Measurements from ENCODE around the gene ARHGAP20. TPM values are rescaled to one million over a fixed set of nuclear protein-coding genes. Genes with fewer than 3 reads are reported as not detected.

The ARHGAP20 gene
- total and polyA plus RNA-seq, 2 of the 4 experiments (the other 2 are of a cell fraction) = 1.4 to 2.5 TPM

DNA sequence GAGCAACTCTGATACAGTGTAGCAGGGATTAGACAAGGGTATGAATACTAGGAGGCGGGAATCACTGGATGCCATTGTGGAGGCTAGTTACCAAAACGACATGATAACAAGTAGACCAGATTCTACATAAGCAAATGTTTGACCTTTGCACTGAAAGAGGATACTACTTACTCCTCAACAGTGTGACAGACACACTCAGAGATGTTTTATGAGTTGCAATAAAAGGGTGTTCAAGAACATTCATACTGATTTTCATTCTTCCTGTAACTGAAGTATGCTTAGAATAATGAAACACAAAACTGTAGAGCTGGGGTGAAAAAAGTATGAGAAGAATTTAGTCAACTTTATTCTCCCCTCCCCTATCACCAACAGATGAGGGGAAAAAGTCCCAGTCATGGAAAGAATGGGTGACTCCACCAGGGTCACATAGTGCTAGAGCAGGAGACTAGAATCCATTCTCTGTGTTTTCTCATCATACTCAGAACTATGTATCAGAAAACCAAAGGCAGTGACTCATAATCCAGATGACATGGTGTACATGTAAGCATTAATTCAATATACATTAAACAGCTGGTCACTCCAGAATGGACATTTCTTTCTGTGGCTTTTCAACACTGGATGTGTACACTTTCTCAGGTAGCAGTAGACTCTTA lies 32.8 kb downstream of the ARHGAP20 start:
- Histone ChIP-seq H2AFZ (replicated peaks; ENCODE audit: low read length, poor library complexity) (no peak overlapping the region), H2BK20ac (ENCODE audit: low read depth, low read length) (peak overlapping the region; percentile 43), H3K36me3 (ENCODE audit: control insufficient read depth, insufficient read depth, low read length) (0 out of 2 replicates have a peak, but pooled peaks cover 3% of the 10 kb centered on the region), H2AK9ac (replicated peaks; ENCODE audit: low read depth, low read length, poor library complexity) (no peak overlapping the region), H4K91ac (ENCODE audit: insufficient read depth, low read depth, low read length) (no peak overlapping the region), H3K27me3 (ENCODE audit: control insufficient read depth, insufficient read depth, low read length) (no peaks in the 10 kb centered on the region), H3K4me1 (ENCODE audit: control insufficient read depth, insufficient read depth, low read length) (peaks cover 8% of the 10 kb centered on the region), H3K18ac (ENCODE audit: low read depth, low read length) (peak overlapping the region; percentile 94; the same call in 1 of the 2 replicates), H3K56ac (ENCODE audit: extremely low read depth, insufficient read depth, low read length) (no peak overlapping the region), H2BK120ac (ENCODE audit: low read depth, low read length) (peak overlapping the region; percentile 74), H3K4me2 (ENCODE audit: low read depth, low read length) (peak overlapping the region; percentile 33; the same call in 1 of the 2 replicates), H3K23ac (ENCODE audit: low read depth, low read length) (peak overlapping the region; percentile 68; the same call in 1 of the 2 replicates), H2BK15ac (ENCODE audit: low read depth, low read length) (no peak overlapping the region), H4K8ac (ENCODE audit: low read depth in 2 of 2, low read length in 2 of 2) (peak overlapping the region in 1 of 2 experiments; percentile 31; a peak in 2 of 4 replicates), H3K4ac (ENCODE audit: low read depth, low read length) (peak overlapping the region; percentile 58), H3K14ac (replicated peaks; ENCODE audit: low read depth, low read length) (peak overlapping the region; percentile 48), H3K4me3 (ENCODE audit: insufficient read depth, low read depth, low read length) (no peak overlapping the region), H3K79me1 (ENCODE audit: low read depth in 1 of 2, low read length in 2 of 2) (peaks cover 9 to 17% of the 10 kb centered on the region in 2 experiments), H2BK5ac (ENCODE audit: low read depth, low read length, poor library complexity, severe bottlenecking) (peak overlapping the region; percentile 75), H3K27ac (ENCODE audit: insufficient read depth, low read length) (no peak overlapping the region), H3K9me3 (ENCODE audit: control insufficient read depth, insufficient read depth, low read length) (no peaks in the 10 kb centered on the region), H3K9me1 (ENCODE audit: insufficient read depth, low read length) (0 out of 2 replicates have a peak, but pooled peaks cover 10% of the 10 kb centered on the region), H4K5ac (ENCODE audit: low read depth, low read length) (peak overlapping the region; percentile 19; the same call in 1 of the 2 replicates), H2AK5ac (ENCODE audit: low read depth, low read length) (peak overlapping the region; percentile 44; the same call in 1 of the 2 replicates), H4K20me1 (ENCODE audit: insufficient read depth, low read length) (no peaks in the 10 kb centered on the region), H3K9ac (ENCODE audit: low read depth, low read length) (no peak overlapping the region)
- POLR2A ChIA-PET (ENCODE audit: unreplicated experiment) = no interaction called here
- in situ Hi-C loops (cut with MboI; ENCODE audit: low sequenced_read_pairs) = no loop called here
- CTCF ChIA-PET = interaction anchor here (0.6 kb wide), 1 partner anchor 680 kb away, joined by 3 read pairs; no protein-coding TSS in a partner anchor
- ATAC-seq (ENCODE audit: low read depth) (peak; percentile 83), DNase-seq (peak; percentile 89)
- dilution Hi-C loops (cut with HindIII; ENCODE audit: low sequenced_read_pairs, unreplicated experiment) = no loop called here
- intact Hi-C loops (cut with micrococcal nuclease) = no loop called here
- whole genome bisulfite sequencing, 2 experiments (ENCODE audit: extremely low coverage in 2 of 2, insufficient read length in 1 of 2) = no CpG with 5 or more reads among the region's 2 CpGs
- BruUV-seq (replicated peaks) = no TSS peak
- no peak for TF ChIP-seq BHLHE40 (IDR thresholded peaks at IDR 0.05; ENCODE audit: low read depth, low read length)
- TF ChIP-seq MAFK (IDR thresholded peaks at IDR 0.05; ENCODE audit: low read depth, low read length) = peak; percentile 32; the same call in 1 of the 2 replicates
- no peak for TF ChIP-seq CEBPB (IDR thresholded peaks at IDR 0.05; ENCODE audit: low read depth, low read length)
- peak; percentile 32 for TF ChIP-seq RCOR1 (IDR thresholded peaks at IDR 0.05; ENCODE audit: insufficient replicate concordance, low read length)
- no peak for TF ChIP-seq MAZ (IDR thresholded peaks at IDR 0.05; ENCODE audit: borderline replicate concordance, low read depth, low read length)
- TF ChIP-seq RAD21 (IDR thresholded peaks at IDR 0.05; ENCODE audit: low read length) = no peak
- TF ChIP-seq FOS (IDR thresholded peaks at IDR 0.05; ENCODE audit: low read depth, low read length) = peak; percentile 63; the same call in 1 of the 2 replicates
- TF ChIP-seq CHD1 (IDR thresholded peaks at IDR 0.05; ENCODE audit: low read depth, low read length) = no peak
- TF ChIP-seq POLR2A (IDR thresholded peaks at IDR 0.05; ENCODE audit: low read depth, low read length) = no peak
- TF ChIP-seq, protein P1, sequence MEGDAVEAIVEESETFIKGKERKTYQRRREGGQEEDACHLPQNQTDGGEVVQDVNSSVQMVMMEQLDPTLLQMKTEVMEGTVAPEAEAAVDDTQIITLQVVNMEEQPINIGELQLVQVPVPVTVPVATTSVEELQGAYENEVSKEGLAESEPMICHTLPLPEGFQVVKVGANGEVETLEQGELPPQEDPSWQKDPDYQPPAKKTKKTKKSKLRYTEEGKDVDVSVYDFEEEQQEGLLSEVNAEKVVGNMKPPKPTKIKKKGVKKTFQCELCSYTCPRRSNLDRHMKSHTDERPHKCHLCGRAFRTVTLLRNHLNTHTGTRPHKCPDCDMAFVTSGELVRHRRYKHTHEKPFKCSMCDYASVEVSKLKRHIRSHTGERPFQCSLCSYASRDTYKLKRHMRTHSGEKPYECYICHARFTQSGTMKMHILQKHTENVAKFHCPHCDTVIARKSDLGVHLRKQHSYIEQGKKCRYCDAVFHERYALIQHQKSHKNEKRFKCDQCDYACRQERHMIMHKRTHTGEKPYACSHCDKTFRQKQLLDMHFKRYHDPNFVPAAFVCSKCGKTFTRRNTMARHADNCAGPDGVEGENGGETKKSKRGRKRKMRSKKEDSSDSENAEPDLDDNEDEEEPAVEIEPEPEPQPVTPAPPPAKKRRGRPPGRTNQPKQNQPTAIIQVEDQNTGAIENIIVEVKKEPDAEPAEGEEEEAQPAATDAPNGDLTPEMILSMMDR (conservative IDR thresholded peaks at IDR 0.05; ENCODE audit: low read depth, low read length) = no peak
- no peak for TF ChIP-seq MXI1 (IDR thresholded peaks at IDR 0.05; ENCODE audit: borderline replicate concordance, low read depth, low read length)
- no peak for TF ChIP-seq SMC3 (IDR thresholded peaks at IDR 0.05; ENCODE audit: low read depth, low read length)
- TF ChIP-seq, protein P2, sequence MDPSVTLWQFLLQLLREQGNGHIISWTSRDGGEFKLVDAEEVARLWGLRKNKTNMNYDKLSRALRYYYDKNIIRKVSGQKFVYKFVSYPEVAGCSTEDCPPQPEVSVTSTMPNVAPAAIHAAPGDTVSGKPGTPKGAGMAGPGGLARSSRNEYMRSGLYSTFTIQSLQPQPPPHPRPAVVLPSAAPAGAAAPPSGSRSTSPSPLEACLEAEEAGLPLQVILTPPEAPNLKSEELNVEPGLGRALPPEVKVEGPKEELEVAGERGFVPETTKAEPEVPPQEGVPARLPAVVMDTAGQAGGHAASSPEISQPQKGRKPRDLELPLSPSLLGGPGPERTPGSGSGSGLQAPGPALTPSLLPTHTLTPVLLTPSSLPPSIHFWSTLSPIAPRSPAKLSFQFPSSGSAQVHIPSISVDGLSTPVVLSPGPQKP (IDR thresholded peaks at IDR 0.05; ENCODE audit: borderline replicate concordance, low read depth, low read length) = no peak
- no peak for TF ChIP-seq RFX5 (IDR thresholded peaks at IDR 0.05; ENCODE audit: low read depth, low read length)
- TF ChIP-seq, protein P3, sequence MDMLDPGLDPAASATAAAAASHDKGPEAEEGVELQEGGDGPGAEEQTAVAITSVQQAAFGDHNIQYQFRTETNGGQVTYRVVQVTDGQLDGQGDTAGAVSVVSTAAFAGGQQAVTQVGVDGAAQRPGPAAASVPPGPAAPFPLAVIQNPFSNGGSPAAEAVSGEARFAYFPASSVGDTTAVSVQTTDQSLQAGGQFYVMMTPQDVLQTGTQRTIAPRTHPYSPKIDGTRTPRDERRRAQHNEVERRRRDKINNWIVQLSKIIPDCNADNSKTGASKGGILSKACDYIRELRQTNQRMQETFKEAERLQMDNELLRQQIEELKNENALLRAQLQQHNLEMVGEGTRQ (IDR thresholded peaks at IDR 0.05; ENCODE audit: low read depth, low read length) = no peak
